Karpas-422 (cell line): Measurements from ENCODE around the gene KRT74. TPM values are rescaled to one million over a fixed set of nuclear protein-coding genes. Genes with fewer than 3 reads are reported as not detected.
"Not testable (repeated sequence)": the region's sequence is repeated elsewhere in the genome, so short reads cannot be mapped to it uniquely, and the experiment has no call there.

Source experiments
- DNase-seq: peaks from one replicate; pipeline ENCODE4 v3.0.0-alpha.2; 2015
- H2AFZ ChIP-seq: fragments of 200-600 bp; sonication (generic); 2 replicates; pipeline ENCODE4 v1.6.1; 2014; ENCODE audit warnings: antibody characterized with exemption, low read length, mixed read lengths
- H3K27ac ChIP-seq: fragments of 200-600 bp; sonication (generic); 2 replicates; pipeline ENCODE4 v1.5.1; 2014; ENCODE audit warnings: mild to moderate bottlenecking, low read length, moderate library complexity
- H3K27me3 ChIP-seq: fragments of 200-600 bp; sonication (generic); 2 replicates; pipeline ENCODE4 v1.6.1; 2014; ENCODE audit warnings: low read length, mixed read lengths
- H3K36me3 ChIP-seq: fragments of 200-600 bp; sonication (generic); 2 replicates; pipeline ENCODE4 v1.6.1; 2014; ENCODE audit warnings: low read length, mixed read lengths; ENCODE audit not compliant: insufficient read depth
- H3K4me1 ChIP-seq: fragments of 200-600 bp; sonication (generic); 2 replicates; pipeline ENCODE4 v1.6.1; 2014; ENCODE audit warnings: mild to moderate bottlenecking, low read length, mixed read lengths
- H3K4me2 ChIP-seq: fragments of 200-600 bp; sonication (generic); 2 replicates; pipeline ENCODE4 v1.6.1; 2014; ENCODE audit warnings: low read length, low read depth, mild to moderate bottlenecking; ENCODE audit not compliant: poor library complexity, severe bottlenecking
- H3K4me3 ChIP-seq: fragments of 200-600 bp; sonication (generic); 2 replicates; pipeline ENCODE4 v1.5.1; 2014; ENCODE audit warnings: mild to moderate bottlenecking, antibody characterized with exemption, low read length, mixed read lengths
- H3K79me2 ChIP-seq: fragments of 200-600 bp; sonication (generic); 2 replicates; pipeline ENCODE4 v1.6.1; 2014; ENCODE audit warnings: mild to moderate bottlenecking, low read length, mixed read lengths
- H3K9ac ChIP-seq: fragments of 200-600 bp; sonication (generic); 2 replicates; pipeline ENCODE4 v1.6.0; 2014; ENCODE audit warnings: low read length
- H3K9me2 ChIP-seq: fragments of 200-600 bp; sonication (generic), shearing (Covaris generic); replicated peaks from 2 replicates; pipeline ENCODE4 v1.6.0; 2014; ENCODE audit warnings: mild to moderate bottlenecking, low read length, moderate library complexity; ENCODE audit not compliant: insufficient read depth
- H3K9me3 ChIP-seq: fragments of 300-700, 200-600 bp; sonication (generic); 2 replicates; pipeline ENCODE4 v1.6.1; 2014; ENCODE audit warnings: low read length, mixed read lengths
- H4K20me1 ChIP-seq: fragments of 200-600 bp; sonication (generic); 2 replicates; pipeline ENCODE4 v1.6.1; 2014; ENCODE audit warnings: mild to moderate bottlenecking, antibody characterized with exemption, low read length, low read depth; ENCODE audit not compliant: insufficient read depth
- total RNA-seq: library from RNA; depleted of rRNA; stranded (reverse); fragments of >200 nt; shearing (Covaris generic); gene quantifications from 2 replicates; pipeline ENCODE4 v1.2.3, GENCODE V29; 2014; ENCODE audit warnings: low replicate concordance

Gene KRT74
- total RNA-seq, 1 experiment from 2014 or later, result not detected

GRCh38 chr12:52600475-52600874, 26.8 kb upstream of the KRT74 start:
- Histone ChIP-seq H4K20me1 (no peaks in the 10 kb centered on the region), H3K9me2 (no peaks in the 10 kb centered on the region), H3K9ac (no peak overlapping the region), H3K79me2 (no peaks in the 10 kb centered on the region), H2AFZ (no peak overlapping the region), H3K27ac (no peak overlapping the region), H3K4me3 (no peak overlapping the region), H3K4me2 (no peak overlapping the region), H3K27me3 (no peaks in the 10 kb centered on the region), H3K4me1 (no peaks in the 10 kb centered on the region), H3K9me3 (no peaks in the 10 kb centered on the region), H3K36me3 (no peaks in the 10 kb centered on the region)
- DNase-seq, result no peak

- DNase-seq, result no peak
- Histone ChIP-seq H4K20me1 (no peaks in the 10 kb centered on the region), H3K27me3 (no peaks in the 10 kb centered on the region), H3K4me1 (no peaks in the 10 kb centered on the region), H3K9ac (no peak overlapping the region), H3K9me2 (no peaks in the 10 kb centered on the region), H3K4me2 (no peak overlapping the region), H3K27ac (no peak overlapping the region), H2AFZ (no peak overlapping the region), H3K4me3 (no peak overlapping the region), H3K79me2 (no peaks in the 10 kb centered on the region), H3K9me3 (no peaks in the 10 kb centered on the region), H3K36me3 (no peaks in the 10 kb centered on the region)
Observed at GRCh38 chr12:52600071-52600470, 26.4 kb upstream of the KRT74 start.

GRCh38 chr12:52598966-52599365, 25.3 kb upstream of the KRT74 start:
- H3K9me3 ChIP-seq, result no peaks in the 10 kb centered on the region
- DNase-seq, result no peak
- no peak overlapping the region for H3K4me2 ChIP-seq
- H3K4me1 ChIP-seq, result no peaks in the 10 kb centered on the region
- H3K27me3 ChIP-seq, result no peaks in the 10 kb centered on the region
- no peak overlapping the region for H2AFZ ChIP-seq
- no peaks in the 10 kb centered on the region for H3K9me2 ChIP-seq
- H3K27ac ChIP-seq, result no peak overlapping the region
- no peaks in the 10 kb centered on the region for H3K79me2 ChIP-seq
- H4K20me1 ChIP-seq, result no peaks in the 10 kb centered on the region
- H3K9ac ChIP-seq, result no peak overlapping the region
- no peak overlapping the region for H3K4me3 ChIP-seq
- no peaks in the 10 kb centered on the region for H3K36me3 ChIP-seq

- H3K27ac ChIP-seq, H2AFZ ChIP-seq, DNase-seq, H4K20me1 ChIP-seq, H3K9ac ChIP-seq, H3K4me3 ChIP-seq, H3K9me2 ChIP-seq, H3K36me3 ChIP-seq, H3K9me3 ChIP-seq, H3K79me2 ChIP-seq, H3K4me1 ChIP-seq, H3K4me2 ChIP-seq, H3K27me3 ChIP-seq: not testable (repeated sequence)
Observed at GRCh38 chr12:52594237-52594636, 20.6 kb upstream of the KRT74 start.

GRCh38 chr12:52591521-52591920, 17.9 kb upstream of the KRT74 start:
- Histone ChIP-seq H3K79me2 (no peaks in the 10 kb centered on the region), H3K9me2 (no peaks in the 10 kb centered on the region), H3K4me2 (no peak overlapping the region), H3K4me1 (no peaks in the 10 kb centered on the region), H4K20me1 (no peaks in the 10 kb centered on the region), H3K9me3 (no peaks in the 10 kb centered on the region), H3K4me3 (no peak overlapping the region), H3K36me3 (no peaks in the 10 kb centered on the region), H3K27ac (no peak overlapping the region), H3K27me3 (no peaks in the 10 kb centered on the region), H3K9ac (no peak overlapping the region), H2AFZ (no peak overlapping the region)
- DNase-seq, result no peak

DNA sequence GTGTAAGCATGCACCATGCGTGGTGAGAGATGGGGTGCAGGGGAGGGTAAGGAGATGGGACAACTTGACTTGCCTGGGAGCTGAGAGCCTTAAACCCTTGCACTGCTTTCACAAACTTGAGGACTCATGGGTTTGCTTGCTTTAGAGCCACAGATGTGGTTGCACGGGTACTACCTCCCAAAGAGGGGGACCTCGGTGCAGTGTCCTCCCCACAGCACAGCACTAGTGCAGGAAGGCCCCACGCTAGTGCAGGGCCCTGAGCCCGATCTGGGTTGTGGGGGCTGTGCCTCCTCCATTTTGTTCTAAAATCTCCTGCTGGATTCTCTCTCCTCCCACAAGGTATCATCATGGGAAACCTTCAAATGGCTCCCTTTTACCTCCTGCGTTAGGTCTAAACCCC, 16.4 kb upstream of the KRT74 start:
- Histone ChIP-seq H3K9ac (no peak overlapping the region), H3K9me2 (no peaks in the 10 kb centered on the region), H3K27me3 (no peaks in the 10 kb centered on the region), H3K4me1 (no peaks in the 10 kb centered on the region), H3K79me2 (no peaks in the 10 kb centered on the region), H3K4me3 (no peak overlapping the region), H3K36me3 (no peaks in the 10 kb centered on the region), H4K20me1 (no peaks in the 10 kb centered on the region), H3K9me3 (no peaks in the 10 kb centered on the region), H3K27ac (no peak overlapping the region), H2AFZ (no peak overlapping the region), H3K4me2 (no peak overlapping the region)
- no peak for DNase-seq

DNA sequence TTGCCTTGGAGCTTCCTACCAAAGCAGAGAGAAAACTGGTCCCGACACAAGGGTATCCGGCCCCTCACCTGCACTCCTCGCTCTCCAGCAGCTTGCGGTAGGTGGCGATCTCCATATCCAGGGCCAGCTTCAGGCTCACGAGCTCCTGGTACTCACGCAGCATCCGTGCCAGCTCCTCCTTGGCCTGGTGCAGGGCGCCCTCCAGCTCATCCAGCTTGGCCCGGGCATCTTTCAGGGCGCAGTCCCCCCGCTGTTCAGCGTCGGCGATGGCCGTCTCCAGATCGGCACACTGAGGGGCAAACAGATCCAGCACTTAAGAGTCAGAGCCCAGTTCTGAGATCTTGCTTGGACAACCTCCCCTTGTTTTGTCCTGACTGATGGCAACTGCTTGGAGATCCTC, 13.9 kb upstream of the KRT74 start:
- H3K36me3 ChIP-seq, result no peaks in the 10 kb centered on the region

GRCh38 chr12:52585946-52586345, 12.3 kb upstream of the KRT74 start:
- Histone ChIP-seq H4K20me1 (no peaks in the 10 kb centered on the region), H3K4me1 (no peaks in the 10 kb centered on the region; the same call in 1 of the 2 replicates), H3K9me2 (no peaks in the 10 kb centered on the region), H3K79me2 (no peaks in the 10 kb centered on the region), H3K9ac (no peak overlapping the region), H3K4me3 (no peak overlapping the region), H3K36me3 (no peaks in the 10 kb centered on the region), H3K4me2 (no peak overlapping the region), H3K9me3 (no peaks in the 10 kb centered on the region), H3K27ac (no peak overlapping the region), H2AFZ (no peak overlapping the region), H3K27me3 (no peaks in the 10 kb centered on the region)
- no peak for DNase-seq

More for the DNA sequence above, 13.9 kb upstream of the KRT74 start:
- Histone ChIP-seq H3K27ac (no peak overlapping the region), H3K27me3 (no peaks in the 10 kb centered on the region), H3K9ac (no peak overlapping the region), H3K4me1 (no peaks in the 10 kb centered on the region), H3K9me3 (no peaks in the 10 kb centered on the region), H3K4me2 (no peak overlapping the region), H4K20me1 (no peaks in the 10 kb centered on the region), H3K79me2 (no peaks in the 10 kb centered on the region), H3K4me3 (no peak overlapping the region), H2AFZ (no peak overlapping the region), H3K9me2 (no peaks in the 10 kb centered on the region)
- DNase-seq, result no peak

GRCh38 chr12:52585066-52585465, 11.4 kb upstream of the KRT74 start:
- peaks cover 8% of the 10 kb centered on the region for H3K4me1 ChIP-seq
- H4K20me1 ChIP-seq, result no peaks in the 10 kb centered on the region

More at GRCh38 chr12:52585066-52585465, 11.4 kb upstream of the KRT74 start:
- H3K27ac ChIP-seq, result no peak overlapping the region
- H3K9me2 ChIP-seq, result no peaks in the 10 kb centered on the region
- no peaks in the 10 kb centered on the region for H3K36me3 ChIP-seq
- no peak overlapping the region for H3K4me3 ChIP-seq
- H3K9ac ChIP-seq, result no peak overlapping the region
- H3K79me2 ChIP-seq, result no peaks in the 10 kb centered on the region
- H3K9me3 ChIP-seq, result no peaks in the 10 kb centered on the region
- no peak overlapping the region for H3K4me2 ChIP-seq
- H2AFZ ChIP-seq, result no peak overlapping the region
- H3K27me3 ChIP-seq, result no peaks in the 10 kb centered on the region
- no peak for DNase-seq
